ENCODE results near the gene UBN1.

Gene UBN1

GRCh38 chr16:4820652-4821051 lies 26.6 kb upstream of the UBN1 start:
- DNase-seq (ENCODE audit: low read depth, low spot score), result no peak

- DNase-seq (ENCODE audit: low read depth, low spot score), result no peak
Measured at GRCh38 chr16:4825196-4825595, 22.1 kb upstream of the UBN1 start.

GRCh38 chr16:4826526-4826925 lies 20.8 kb upstream of the UBN1 start:
- DNase-seq (ENCODE audit: low read depth, low spot score), result no peak

- DNase-seq (ENCODE audit: low read depth, low spot score), result no peak
Measured at GRCh38 chr16:4826980-4827379, 20.3 kb upstream of the UBN1 start.

- DNase-seq (ENCODE audit: low read depth, low spot score), result no peak
Measured at GRCh38 chr16:4828567-4829321, 18.5 kb upstream of the UBN1 start.

GRCh38 chr16:4830408-4830807 lies 16.9 kb upstream of the UBN1 start:
- DNase-seq (ENCODE audit: low read depth, low spot score), result no peak

GRCh38 chr16:4831616-4832015 lies 15.7 kb upstream of the UBN1 start:
- DNase-seq (ENCODE audit: low read depth, low spot score), result no peak

GRCh38 chr16:4832698-4833343 lies 14.5 kb upstream of the UBN1 start:
- no peak for DNase-seq (ENCODE audit: low read depth, low spot score)

GRCh38 chr16:4833584-4833983 lies 13.7 kb upstream of the UBN1 start:
- no peak for DNase-seq (ENCODE audit: low read depth, low spot score)

GRCh38 chr16:4836727-4837126 lies 10.6 kb upstream of the UBN1 start:
- no peak for DNase-seq (ENCODE audit: low read depth, low spot score)

- DNase-seq (ENCODE audit: low read depth, low spot score), result no peak
Measured at GRCh38 chr16:4837733-4838501, 9.4 kb upstream of the UBN1 start.

- no peak for DNase-seq (ENCODE audit: low read depth, low spot score)
Measured at GRCh38 chr16:4839942-4840341, 7.3 kb upstream of the UBN1 start.

GRCh38 chr16:4840984-4841383 lies 6.3 kb upstream of the UBN1 start:
- no peak for DNase-seq (ENCODE audit: low read depth, low spot score)

- DNase-seq (ENCODE audit: low read depth, low spot score), result peak; percentile 74
Measured at GRCh38 chr16:4846503-4846900, 779 bp upstream of the UBN1 start.

- peak; percentile 42 for DNase-seq (ENCODE audit: low read depth, low spot score)
Measured at GRCh38 chr16:4847774-4848587, 700 bp downstream of the UBN1 start.

- peak; percentile 13 for DNase-seq (ENCODE audit: low read depth, low spot score)
Measured at GRCh38 chr16:4850211-4850610, 2.9 kb downstream of the UBN1 start.

- no peak for DNase-seq (ENCODE audit: low read depth, low spot score)
Measured at GRCh38 chr16:4852221-4852872, 5.1 kb downstream of the UBN1 start.

GRCh38 chr16:4855371-4855770 lies 8.1 kb downstream of the UBN1 start:
- no peak for DNase-seq (ENCODE audit: low read depth, low spot score)

GRCh38 chr16:4855804-4856203 lies 8.5 kb downstream of the UBN1 start:
- DNase-seq (ENCODE audit: low read depth, low spot score), result no peak

- DNase-seq (ENCODE audit: low read depth, low spot score), result no peak
Measured at GRCh38 chr16:4859190-4859899, 12.1 kb downstream of the UBN1 start.

GRCh38 chr16:4859900-4860255 lies 12.6 kb downstream of the UBN1 start:
- no peak for DNase-seq (ENCODE audit: low read depth, low spot score)

All from ELF-1 (cell line).